Loucy (cell line): ENCODE measurements around the gene BCDIN3D.

Experiments
- H2AFZ ChIP-seq: fragments of 200-600 bp; sonication (generic); 2 replicates; pipeline ENCODE4 v1.6.0; 2016; ENCODE audit warnings: antibody characterized with exemption, mild to moderate bottlenecking, low read length, moderate library complexity
- H3F3A ChIP-seq: fragments of 200-600 bp; 2 replicates; pipeline ENCODE4 v1.6.0; 2016; ENCODE audit warnings: antibody characterized with exemption, low read depth, mild to moderate bottlenecking
- H3K27me3 ChIP-seq: fragments of 200-600 bp; sonication (generic); 2 replicates; pipeline ENCODE4 v1.6.1; 2014; ENCODE audit warnings: low read length, mild to moderate bottlenecking; ENCODE audit not compliant: insufficient read depth, poor library complexity, severe bottlenecking
- H3K36me3 ChIP-seq: fragments of 200-600 bp; sonication (generic); 2 replicates; pipeline ENCODE4 v1.6.1; 2016; ENCODE audit warnings: low read length; ENCODE audit not compliant: insufficient read depth
- H3K4me1 ChIP-seq: fragments of 200-600 bp; sonication (generic); 2 replicates; pipeline ENCODE4 v1.5.1; 2014; ENCODE audit warnings: low read length, mild to moderate bottlenecking; ENCODE audit not compliant: insufficient read depth, poor library complexity, severe bottlenecking
- H3K4me2 ChIP-seq: fragments of 200-600 bp; sonication (generic); 2 replicates; pipeline ENCODE4 v1.6.0; 2014; ENCODE audit warnings: antibody characterized with exemption, low read length, low read depth, mild to moderate bottlenecking; ENCODE audit not compliant: poor library complexity, severe bottlenecking
- H3K4me3 ChIP-seq: fragments of 200-600 bp; sonication (generic); 2 replicates; pipeline ENCODE4 v1.5.1; 2014; ENCODE audit warnings: low read length, mild to moderate bottlenecking, mixed read lengths; ENCODE audit not compliant: poor library complexity, severe bottlenecking
- H3K79me2 ChIP-seq: fragments of 200-600 bp; sonication (generic); 2 replicates; pipeline ENCODE4 v1.6.1; 2014; ENCODE audit warnings: low read length; ENCODE audit not compliant: insufficient read depth
- H3K9ac ChIP-seq: fragments of 200-600 bp; sonication (generic); 2 replicates; pipeline ENCODE4 v1.6.0; 2014; ENCODE audit warnings: mild to moderate bottlenecking, low read depth, low read length, moderate library complexity; ENCODE audit not compliant: poor library complexity, severe bottlenecking
- H3K9me2 ChIP-seq: fragments of 200-600 bp; sonication (generic); replicated peaks from 2 replicates; pipeline ENCODE4 v1.6.1; 2016; ENCODE audit warnings: low read depth, low read length, mixed read lengths
- H3K9me3 ChIP-seq: fragments of 200-600 bp; sonication (generic); 2 replicates; pipeline ENCODE4 v1.6.1; 2014; ENCODE audit warnings: mild to moderate bottlenecking, antibody characterized with exemption, low read length, low read depth; ENCODE audit not compliant: insufficient read depth
- H4K20me1 ChIP-seq: fragments of 200-600 bp; sonication (generic); 2 replicates; pipeline ENCODE4 v1.6.0; 2014; ENCODE audit warnings: antibody characterized with exemption, low read length, mild to moderate bottlenecking; ENCODE audit not compliant: insufficient read depth, poor library complexity, severe bottlenecking
- CTCF ChIP-seq: fragments of 200-600 bp; sonication (generic); conservative IDR thresholded peaks from 2 replicates; pipeline ENCODE4 v1.5.1; 2014; ENCODE audit warnings: mild to moderate bottlenecking, antibody characterized with exemption, low read length
- EZH2phosphoT487 ChIP-seq: fragments of 200-600 bp; IDR thresholded peaks from 2 replicates; pipeline ENCODE4 v1.6.1; 2018; ENCODE audit warnings: antibody characterized with exemption, mild to moderate bottlenecking, moderate library complexity, borderline replicate concordance

The BCDIN3D gene

GRCh38 chr12:49825360-49825970, 17.4 kb downstream of the BCDIN3D start:
- Histone ChIP-seq H4K20me1 (peaks cover 23% of the 10 kb centered on the region), H3K4me2 (peak overlapping the region; percentile 87), H3K9me3 (no peaks in the 10 kb centered on the region), H3K9ac (no peak overlapping the region), H3K27me3 (no peaks in the 10 kb centered on the region), H2AFZ (no peak overlapping the region), H3K36me3 (no peaks in the 10 kb centered on the region), H3K79me2 (peaks cover 71% of the 10 kb centered on the region), H3F3A (no peaks in the 10 kb centered on the region), H3K4me3 (no peak overlapping the region), H3K4me1 (peaks cover 51% of the 10 kb centered on the region), H3K9me2 (no peaks in the 10 kb centered on the region)
- TF ChIP-seq CTCF (no peak), EZH2phosphoT487 (no peak)

- Histone ChIP-seq H3K27me3 (no peaks in the 10 kb centered on the region), H3K4me3 (no peak overlapping the region), H3K9ac (no peak overlapping the region), H4K20me1 (peaks cover 23% of the 10 kb centered on the region), H3F3A (no peaks in the 10 kb centered on the region), H3K9me2 (no peaks in the 10 kb centered on the region), H3K4me2 (peak overlapping the region; percentile 87), H3K79me2 (peaks cover 71% of the 10 kb centered on the region), H3K9me3 (no peaks in the 10 kb centered on the region), H2AFZ (no peak overlapping the region), H3K36me3 (no peaks in the 10 kb centered on the region), H3K4me1 (peaks cover 51% of the 10 kb centered on the region)
- TF ChIP-seq CTCF = no peak
- TF ChIP-seq EZH2phosphoT487 = no peak
Measured at GRCh38 chr12:49824895-49825294, 18.0 kb downstream of the BCDIN3D start.

GRCh38 chr12:49824416-49824815, 18.5 kb downstream of the BCDIN3D start:
- Histone ChIP-seq H3K9ac (no peak overlapping the region), H2AFZ (no peak overlapping the region), H3K27me3 (no peaks in the 10 kb centered on the region), H3K4me3 (no peak overlapping the region), H4K20me1 (peaks cover 23% of the 10 kb centered on the region), H3K9me3 (no peaks in the 10 kb centered on the region), H3K4me2 (peak overlapping the region; percentile 87), H3K9me2 (no peaks in the 10 kb centered on the region), H3F3A (no peaks in the 10 kb centered on the region), H3K36me3 (no peaks in the 10 kb centered on the region), H3K79me2 (peaks cover 71% of the 10 kb centered on the region), H3K4me1 (peaks cover 51% of the 10 kb centered on the region)
- no peak for TF ChIP-seq CTCF
- TF ChIP-seq EZH2phosphoT487 = no peak
